HEK293 (cell line): ENCODE results near the gene CALHM2.

Experiments
- CTCF ChIA-PET: fragments of 350-600 bp; formaldehyde crosslinking; extraction: SDS; loops from one replicate; lab custom pipeline; 2021; ENCODE audit warnings: antibody characterized with exemption; lab: Yijun Ruan, JAX
- POLR2A ChIA-PET: fragments of 300-600 bp; formaldehyde crosslinking; extraction: SDS; loops from one replicate; lab custom pipeline; 2020; ENCODE audit warnings: antibody characterized with exemption, inconsistent platforms; lab: Yijun Ruan, JAX
- H3K27ac ChIP-seq: fragments of 200-500 bp; sonication (Bioruptor generic); 2 replicates; pipeline ENCODE4 v1.5.1; 2014; ENCODE audit warnings: low read depth, low read length, control low read depth, inconsistent platforms; ENCODE audit errors: extremely low read depth
- H3K36me3 ChIP-seq, 2 experiments: fragments of 200-500 bp in 1 of 2; sonication (Bioruptor generic) in 1 of 2; 1 replicate in 1 of 2; 2 replicates in 1 of 2; pipeline ENCODE4 v1.5.1; 2014 to 2017; ENCODE audit warnings: inconsistent platforms in 2 of 2, low read length in 2 of 2; ENCODE audit not compliant: control insufficient read depth in 2 of 2, insufficient read depth in 1 of 2
- H3K4me1 ChIP-seq: fragments of 200-500 bp; sonication (Bioruptor generic); 2 replicates; pipeline ENCODE4 v1.5.1; 2014; ENCODE audit warnings: mild to moderate bottlenecking, low read length, inconsistent platforms; ENCODE audit not compliant: control insufficient read depth, insufficient read depth
- H3K4me3 ChIP-seq: 2 replicates; pipeline ENCODE4 v1.5.1; 2011; ENCODE audit warnings: low read depth, mild to moderate bottlenecking, control low read depth, low read length, moderate library complexity
- H3K9me3 ChIP-seq: fragments of 200-500 bp; sonication (Bioruptor generic); 2 replicates; pipeline ENCODE4 v1.5.1; 2014; ENCODE audit warnings: low read depth, low read length, inconsistent platforms; ENCODE audit not compliant: control insufficient read depth, insufficient read depth
- GLIS1 ChIP-seq: fragments of 450-650 bp; formaldehyde crosslinking; IDR thresholded peaks from 2 replicates; pipeline ENCODE4 v1.5.1; 2016; ENCODE audit warnings: missing biosample characterization, missing genetic modification characterization
- GLIS2 ChIP-seq: fragments of 450-650 bp; formaldehyde crosslinking; IDR thresholded peaks from 2 replicates; pipeline ENCODE4 v1.5.1; 2016; ENCODE audit warnings: missing biosample characterization, missing genetic modification characterization
- KLF9 ChIP-seq: fragments of 450-650 bp; formaldehyde crosslinking; IDR thresholded peaks from 2 replicates; pipeline ENCODE4 v1.5.1; 2016; ENCODE audit warnings: missing biosample characterization, missing genetic modification characterization, low read depth
- PBX3 ChIP-seq: sonication (generic); formaldehyde crosslinking; IDR thresholded peaks from 2 replicates; pipeline ENCODE4 v1.8.1; 2022; ENCODE audit warnings: mild to moderate bottlenecking, moderate library complexity, missing genetic modification reagents
- REST ChIP-seq: fragments of 450-650 bp; formaldehyde crosslinking; IDR thresholded peaks from 2 replicates; pipeline ENCODE4 v1.5.1; 2016; ENCODE audit warnings: missing biosample characterization, missing genetic modification characterization
- SCRT2 ChIP-seq: fragments of 450-650 bp; formaldehyde crosslinking; IDR thresholded peaks from 2 replicates; pipeline ENCODE4 v1.5.1; 2016; ENCODE audit warnings: missing biosample characterization, missing genetic modification characterization
- TSHZ1 ChIP-seq: fragments of 450-650 bp; formaldehyde crosslinking; IDR thresholded peaks from 2 replicates; pipeline ENCODE4 v1.5.1; 2016; ENCODE audit warnings: missing biosample characterization, missing genetic modification characterization, borderline replicate concordance
- ZFHX2 ChIP-seq: fragments of 450-650 bp; formaldehyde crosslinking; conservative IDR thresholded peaks from 2 replicates; pipeline ENCODE4 v1.5.1; 2016; ENCODE audit warnings: missing biosample characterization, missing genetic modification characterization
- ZIC2 ChIP-seq: fragments of 450-650 bp; formaldehyde crosslinking; IDR thresholded peaks from 2 replicates; pipeline ENCODE4 v1.5.1; 2016; ENCODE audit warnings: missing biosample characterization, missing genetic modification characterization
- ZNF114 ChIP-seq: fragments of 450-650 bp; formaldehyde crosslinking; IDR thresholded peaks from 2 replicates; pipeline ENCODE4 v1.5.0; 2017; ENCODE audit warnings: missing biosample characterization, missing genetic modification characterization
- ZNF121 ChIP-seq: fragments of 450-650 bp; formaldehyde crosslinking; IDR thresholded peaks from 2 replicates; pipeline ENCODE4 v1.5.1; 2016; ENCODE audit warnings: missing biosample characterization, missing genetic modification characterization
- ZNF2 ChIP-seq: fragments of 450-650 bp; formaldehyde crosslinking; IDR thresholded peaks from 2 replicates; pipeline ENCODE4 v1.5.1; 2016; ENCODE audit warnings: missing biosample characterization, missing genetic modification characterization
- ZNF221 ChIP-seq: fragments of 450-650 bp; formaldehyde crosslinking; IDR thresholded peaks from 2 replicates; pipeline ENCODE4 v1.5.1; 2017; ENCODE audit warnings: missing biosample characterization, missing genetic modification characterization, borderline replicate concordance
- ZNF23 ChIP-seq: fragments of 450-650 bp; formaldehyde crosslinking; IDR thresholded peaks from 2 replicates; pipeline ENCODE4 v1.5.1; 2016; ENCODE audit warnings: missing biosample characterization, missing genetic modification characterization, borderline replicate concordance
- ZNF280C ChIP-seq: fragments of 450-650 bp; formaldehyde crosslinking; IDR thresholded peaks from 2 replicates; pipeline ENCODE4 v1.5.1; 2016; ENCODE audit warnings: missing biosample characterization, missing genetic modification characterization
- ZNF423 ChIP-seq: fragments of 450-650 bp; formaldehyde crosslinking; IDR thresholded peaks from 2 replicates; pipeline ENCODE4 v1.5.1; 2016; ENCODE audit warnings: missing biosample characterization, missing genetic modification characterization
- ZNF514 ChIP-seq: fragments of 450-650 bp; formaldehyde crosslinking; IDR thresholded peaks from 2 replicates; pipeline ENCODE4 v1.5.1; 2016; ENCODE audit warnings: missing biosample characterization, missing genetic modification characterization
- ZNF548 ChIP-seq: fragments of 450-650 bp; formaldehyde crosslinking; IDR thresholded peaks from 2 replicates; pipeline ENCODE4 v1.5.1; 2016; ENCODE audit warnings: missing biosample characterization, missing genetic modification characterization
- ZNF610 ChIP-seq: fragments of 450-650 bp; formaldehyde crosslinking; IDR thresholded peaks from 2 replicates; pipeline ENCODE4 v1.5.1; 2016; ENCODE audit warnings: missing biosample characterization, missing genetic modification characterization, borderline replicate concordance
- ZNF639 ChIP-seq: fragments of 450-650 bp; formaldehyde crosslinking; IDR thresholded peaks from 2 replicates; pipeline ENCODE4 v1.5.1; 2016; ENCODE audit warnings: missing biosample characterization, missing genetic modification characterization

CALHM2 gene

GRCh38 chr10:103451831-103452505 is at the start of gene CALHM2:
CALHM2 (minus strand) TSS chr10:103452370; CDS start chr10:103449941, 2,429 bp downstream.
- ChIA-PET POLR2A (interaction anchor here (1.1 to 1.9 kb wide), 3 partner anchors 14 to 84 kb away, joined by 3 to 5 read pairs (median 4); partner anchors contain the start of gene TAF5), CTCF (interaction anchor here (1.1 to 1.5 kb wide), 2 partner anchors 24 to 31 kb away, joined by 3 to 7 read pairs; no protein-coding TSS in a partner anchor)
- no peaks in the 10 kb centered on the region for H3K9me3 ChIP-seq
- peak within 1 kb of the TSS; percentile 77 for H3K27ac ChIP-seq
- peaks cover 9% of the 10 kb centered on the region for H3K4me1 ChIP-seq
- peak; percentile 41; the same call in 1 of the 2 replicates for TF ChIP-seq GLIS1
- TF ChIP-seq ZNF114 (tag by site-specific recombination), result no peak
- 0 out of 2 replicates have a peak, but pooled peaks have one; percentile 11 for TF ChIP-seq ZIC2
- 0 out of 2 replicates have a peak, but pooled peaks have one; percentile 21 for TF ChIP-seq PBX3 (CRISPR knock-in tag)
- TF ChIP-seq ZFHX2 (tag by site-specific recombination), result no peak
- TF ChIP-seq GLIS2 (tag by site-specific recombination), result peak; percentile 10; the same call in 1 of the 2 replicates
- peaks cover 5 to 32% of the 10 kb centered on the region in 2 experiments; a peak in 2 of 3 replicates for H3K36me3 ChIP-seq
- peak within 1 kb of the TSS; percentile 60 for H3K4me3 ChIP-seq

GRCh38 chr10:103501186-103501585 is 49.0 kb upstream of the CALHM2 start:
- ChIA-PET POLR2A (interaction anchor here (1.0 kb wide), 1 partner anchor 8 kb away, joined by 5 read pairs; no protein-coding TSS in a partner anchor), CTCF (interaction anchor here (0.6 to 2.4 kb wide), 4 partner anchors 8 to 79 kb away, joined by 3 to 7 read pairs (median 4); no protein-coding TSS in a partner anchor)
- no peaks in the 10 kb centered on the region for H3K36me3 ChIP-seq
- no peaks in the 10 kb centered on the region for H3K9me3 ChIP-seq
- H3K27ac ChIP-seq, result no peak overlapping the region
- peaks cover 4% of the 10 kb centered on the region; the same call in 1 of the 2 replicates for H3K4me1 ChIP-seq
- H3K4me3 ChIP-seq, result no peak overlapping the region
- TF ChIP-seq ZNF2, result no peak
- TF ChIP-seq ZNF610 (tag by site-specific recombination), result no peak
- no peak for TF ChIP-seq TSHZ1 (tag by site-specific recombination)
- TF ChIP-seq ZNF221 (tag by site-specific recombination), result no peak
- no peak for TF ChIP-seq ZNF548 (tag by site-specific recombination)
- TF ChIP-seq REST (tag by site-specific recombination), result no peak
- no peak for TF ChIP-seq ZNF514
- no peak for TF ChIP-seq KLF9 (tag by site-specific recombination)
- TF ChIP-seq ZNF23 (tag by site-specific recombination), result no peak
- no peak for TF ChIP-seq SCRT2
- no peak for TF ChIP-seq ZNF280C (tag by site-specific recombination)
- TF ChIP-seq ZNF121, result no peak
- TF ChIP-seq ZNF639 (tag by site-specific recombination), result no peak
- no peak for TF ChIP-seq ZNF423 (tag by site-specific recombination)
